G401.6 (cell line): ENCODE data around the gene ELAVL3.
"Not testable (repeated sequence)": the region's sequence is repeated elsewhere in the genome, so short reads cannot be mapped to it uniquely, and the experiment has no call there.

Experiments used
- FAIRE-seq: peaks from 2 replicates; lab custom pipeline; 2012; peaks lifted over from hg19 to GRCh38; lab: Jason Lieb, UNC

The ELAVL3 gene

GRCh38 chr19:11458912-11459311 lies 21.9 kb downstream of the ELAVL3 start:
- FAIRE-seq = not testable (repeated sequence)

DNA sequence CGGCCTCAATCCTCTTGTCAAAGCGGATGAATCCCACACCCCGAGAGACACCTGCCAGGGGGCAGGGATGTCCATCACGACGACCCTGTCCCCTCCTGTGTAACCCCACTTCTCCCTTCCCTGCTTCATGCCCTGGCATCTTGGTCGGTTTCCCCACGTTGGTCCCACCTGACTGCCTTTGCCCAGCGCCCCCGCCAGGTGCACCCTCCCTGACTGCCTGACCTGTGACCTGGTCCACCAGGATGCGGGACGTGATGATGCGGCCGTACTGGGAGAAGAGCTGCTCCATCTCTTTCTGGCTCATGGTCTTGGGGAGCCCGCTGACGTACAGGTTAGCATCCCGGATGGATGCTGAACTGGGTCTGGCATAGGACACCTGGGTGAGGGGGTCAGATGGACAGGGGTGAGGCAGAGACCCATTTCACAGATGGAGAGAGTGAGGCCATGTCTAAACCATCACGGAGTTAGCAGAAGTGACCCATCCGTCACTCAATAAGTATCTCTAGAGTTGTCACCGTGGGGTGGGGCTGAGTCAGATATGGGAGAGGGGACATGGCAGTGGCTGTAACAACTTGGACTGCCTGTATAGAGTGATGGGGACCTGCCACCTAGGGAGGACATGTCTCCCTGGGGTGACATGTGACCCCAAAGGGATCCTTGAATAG lies 22.5 kb downstream of the ELAVL3 start:
- no peak for FAIRE-seq

DNA sequence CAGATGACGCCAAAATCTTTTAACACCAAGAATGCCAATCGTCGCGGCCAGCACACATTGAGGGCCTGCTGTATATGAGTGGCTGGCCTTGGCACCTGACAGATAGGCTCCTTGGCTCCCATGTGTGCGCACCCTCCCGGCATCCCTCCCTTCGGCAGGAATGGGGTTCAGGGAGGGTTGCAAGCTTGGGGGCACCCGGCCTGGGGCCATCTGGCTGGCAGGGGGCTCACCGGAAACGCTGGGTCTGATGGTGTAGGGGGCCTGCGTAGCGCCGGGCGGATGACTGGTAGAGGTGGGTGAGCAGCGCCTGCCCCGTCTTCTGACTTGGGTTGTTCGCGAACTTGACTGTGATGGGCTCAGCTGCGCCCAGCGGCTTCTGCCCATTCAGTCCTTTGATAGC lies 23.0 kb downstream of the ELAVL3 start:
- FAIRE-seq = no peak

DNA sequence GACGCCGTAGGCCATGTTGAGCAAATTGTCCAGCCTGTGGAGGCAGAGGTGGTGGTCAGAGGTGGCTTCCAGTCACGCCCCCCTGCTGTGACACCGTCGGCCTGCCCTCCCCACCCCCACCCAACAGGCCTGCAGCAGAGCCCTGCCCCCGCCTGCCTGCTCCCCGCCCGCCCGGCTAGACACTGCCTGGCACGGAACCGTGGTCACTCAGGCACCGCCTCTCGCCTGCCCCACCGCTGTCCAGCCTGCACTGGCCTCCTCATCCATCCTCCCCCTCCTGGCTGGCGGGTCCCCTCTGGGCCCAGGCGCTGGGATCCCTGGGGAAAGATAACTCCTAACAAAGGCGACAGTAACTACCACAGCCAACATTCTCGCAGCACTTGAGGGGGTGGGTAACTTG lies 23.7 kb downstream of the ELAVL3 start:
- no peak for FAIRE-seq

DNA sequence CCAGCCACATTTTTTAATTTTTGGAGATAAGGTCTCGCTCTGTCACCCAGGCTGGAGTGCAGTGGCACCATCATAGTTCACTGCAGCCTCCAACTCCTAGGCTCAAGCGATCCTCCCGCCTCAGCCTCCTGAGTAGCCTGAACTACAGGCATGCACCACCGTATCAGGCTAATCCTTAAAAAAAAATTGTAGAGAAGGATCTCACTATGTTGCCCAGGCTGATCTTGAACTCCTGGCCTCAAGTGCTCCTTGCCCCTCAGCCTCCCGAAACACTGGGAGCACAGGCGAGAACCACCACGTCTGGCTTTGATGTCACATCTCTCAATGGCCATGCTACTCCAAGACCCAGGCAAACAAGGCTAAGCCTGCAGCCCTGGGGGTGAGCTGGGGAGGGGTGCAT lies 24.2 kb downstream of the ELAVL3 start:
- FAIRE-seq = no peak

DNA sequence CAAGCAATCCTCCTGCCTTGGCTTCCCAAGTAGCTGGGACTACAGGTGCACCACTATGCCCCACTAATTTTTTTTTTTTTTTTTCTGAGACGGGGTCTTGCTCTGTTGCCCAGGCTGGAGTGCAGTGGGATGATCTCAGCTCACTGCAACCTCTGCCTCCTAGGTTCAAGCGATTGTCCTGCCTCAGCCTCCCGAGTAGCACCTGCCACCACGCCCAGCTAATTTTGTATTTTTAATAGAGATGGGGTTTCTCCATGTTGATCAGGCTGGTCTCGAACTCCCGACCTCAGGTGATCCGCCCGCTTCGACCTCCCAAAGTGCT lies 25.7 kb downstream of the ELAVL3 start:
- not testable (repeated sequence) for FAIRE-seq

DNA sequence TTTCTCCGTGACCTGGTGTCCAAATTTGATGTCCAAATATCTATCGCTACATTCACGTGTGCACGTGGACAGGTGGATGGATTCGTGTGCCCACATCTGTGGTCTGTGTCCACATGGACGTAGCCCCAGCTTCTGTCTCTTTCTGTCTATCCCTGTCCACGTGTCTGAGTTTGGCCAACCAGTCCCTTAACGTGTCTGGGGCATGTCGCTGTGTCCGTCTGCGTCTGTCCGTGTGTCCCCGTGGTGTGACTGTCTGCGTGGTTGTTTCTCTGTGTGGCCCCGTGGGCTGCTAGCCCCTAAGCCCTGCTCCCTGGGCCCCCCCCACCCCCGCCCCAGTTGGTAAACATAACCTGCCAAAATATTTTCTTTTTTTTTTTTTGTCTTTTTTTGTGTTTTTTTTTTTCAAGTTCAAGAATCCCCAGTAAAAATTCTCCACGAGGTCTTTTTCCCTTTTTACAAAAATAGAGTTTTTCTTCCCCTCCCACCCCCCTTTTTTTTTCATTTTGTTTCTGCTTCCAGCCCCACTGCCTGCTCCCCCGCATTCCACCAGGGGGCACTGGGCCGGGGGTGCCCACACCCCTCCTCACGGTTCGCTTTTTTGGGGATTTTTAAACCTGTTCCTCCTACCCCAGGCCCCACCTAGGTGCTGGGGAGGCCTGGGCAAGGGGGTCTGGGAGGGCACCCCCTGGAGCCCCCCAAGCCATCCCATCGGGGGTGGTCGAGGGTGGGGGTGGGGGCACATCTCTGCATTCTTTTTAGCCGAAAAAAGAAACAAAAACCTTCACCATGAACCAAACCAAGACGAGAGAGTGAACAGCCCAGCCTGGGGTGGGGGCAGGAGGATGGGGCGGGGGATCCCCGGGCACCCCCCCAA lies 27.1 kb downstream of the ELAVL3 start:
- FAIRE-seq = no peak

DNA sequence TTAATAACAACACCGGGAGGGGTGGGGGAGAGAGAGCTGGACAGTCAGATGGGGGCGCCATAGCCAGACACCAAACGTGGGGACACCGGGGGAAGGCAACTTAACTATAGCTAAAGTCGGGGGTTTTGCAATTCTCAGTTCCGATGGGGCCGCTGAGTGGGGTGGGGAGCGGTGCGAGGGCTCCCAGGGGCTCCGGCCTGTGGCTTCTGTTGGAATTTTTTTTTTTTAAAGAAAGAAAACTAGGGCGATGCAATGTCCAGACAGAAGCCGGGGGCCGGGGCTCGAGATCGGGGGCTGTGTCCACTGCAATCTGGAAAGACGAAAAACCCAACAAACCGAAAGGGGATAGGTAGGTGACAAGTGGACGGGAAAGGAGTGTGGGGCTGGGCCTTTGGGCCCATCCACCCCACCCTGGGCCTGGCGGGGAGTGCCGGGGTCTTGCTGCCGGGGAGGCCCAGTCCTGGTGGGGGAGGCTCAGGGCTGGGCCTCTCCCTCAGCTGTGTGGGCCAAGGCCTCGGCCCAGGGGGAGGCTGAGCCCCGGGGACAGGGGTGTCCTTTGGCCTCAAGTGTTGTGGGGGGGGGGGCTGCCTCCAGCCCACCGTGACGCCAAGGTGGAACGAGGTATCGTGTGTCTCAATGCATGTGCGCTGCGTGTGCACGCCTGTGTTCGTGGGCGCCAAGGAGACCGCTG lies 28.1 kb downstream of the ELAVL3 start:
- FAIRE-seq = no peak

DNA sequence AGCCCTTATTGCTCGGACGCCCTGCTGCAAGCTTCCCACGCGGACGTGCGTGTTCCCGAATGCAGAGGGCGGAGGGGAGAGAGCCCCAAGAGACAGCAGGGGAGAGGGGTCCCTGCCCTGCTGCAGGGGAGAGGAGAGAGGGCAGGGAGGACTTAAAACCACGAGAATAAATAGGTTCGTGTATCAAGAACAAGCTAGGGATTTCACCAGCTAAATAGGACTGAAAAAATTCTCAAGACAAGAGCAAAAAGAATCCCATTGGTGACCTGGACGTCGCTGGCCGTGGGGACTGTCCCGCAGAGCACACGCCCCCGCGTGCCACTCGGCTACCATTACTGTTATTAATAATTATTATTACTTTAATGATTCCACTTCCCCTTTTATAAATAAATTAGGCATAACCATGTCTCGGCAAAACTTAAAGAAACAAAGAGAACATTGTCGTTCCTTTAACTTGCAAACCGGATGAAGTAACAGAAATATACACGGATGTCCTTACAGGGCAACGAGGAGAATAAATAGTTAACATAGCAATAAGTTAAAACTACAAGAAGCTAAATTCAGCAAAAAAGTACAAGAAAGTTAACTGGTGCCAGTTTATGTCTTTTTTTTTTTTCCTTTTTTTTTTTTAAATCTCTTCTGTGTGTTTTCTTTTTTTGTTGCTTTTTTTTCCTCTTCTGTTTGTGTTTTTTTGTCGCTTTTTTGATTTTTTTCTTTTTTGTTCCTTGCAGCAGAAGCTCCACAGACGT lies 28.8 kb downstream of the ELAVL3 start:
- peak; percentile 87 for FAIRE-seq

- FAIRE-seq = peak; percentile 84
Measured at GRCh38 chr19:11451327-11451870, 29.4 kb downstream of the ELAVL3 start.

DNA sequence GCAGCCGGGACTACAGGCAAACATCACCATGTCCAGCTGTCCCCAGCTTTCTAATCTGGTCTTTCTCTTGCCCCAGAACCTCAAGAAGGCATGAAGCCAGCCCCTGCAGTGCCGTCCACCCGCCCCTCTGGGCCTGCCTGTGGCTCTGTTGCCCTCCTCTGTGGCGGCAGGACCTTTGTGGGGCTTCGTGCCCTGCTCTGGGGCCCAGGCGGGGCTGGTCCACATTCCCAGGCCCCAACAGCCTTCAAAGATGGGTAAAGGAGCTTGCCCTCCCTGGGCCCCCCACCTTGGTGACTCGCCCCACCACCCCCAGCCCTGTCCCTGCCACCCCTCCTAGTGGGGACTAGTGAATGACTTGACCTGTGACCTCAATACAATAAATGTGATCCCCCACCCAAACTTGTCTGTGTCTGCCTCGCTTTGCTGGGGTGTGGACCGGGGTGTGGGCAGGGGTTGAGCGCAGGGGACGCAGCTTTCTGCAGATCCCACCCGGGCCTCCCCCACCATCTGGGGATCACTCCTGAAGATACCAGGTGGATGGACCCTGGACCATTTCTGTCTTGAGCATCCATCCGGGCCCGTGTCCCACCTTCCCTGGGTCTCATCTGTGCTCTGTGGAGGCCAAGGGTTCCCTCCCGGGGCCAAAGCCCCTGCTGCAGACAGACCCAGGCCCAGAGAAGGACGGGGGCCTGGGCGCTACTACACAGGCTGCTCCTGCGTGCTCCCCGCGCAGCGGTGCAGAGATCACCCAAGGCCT lies 30.1 kb downstream of the ELAVL3 start:
- no peak for FAIRE-seq

DNA sequence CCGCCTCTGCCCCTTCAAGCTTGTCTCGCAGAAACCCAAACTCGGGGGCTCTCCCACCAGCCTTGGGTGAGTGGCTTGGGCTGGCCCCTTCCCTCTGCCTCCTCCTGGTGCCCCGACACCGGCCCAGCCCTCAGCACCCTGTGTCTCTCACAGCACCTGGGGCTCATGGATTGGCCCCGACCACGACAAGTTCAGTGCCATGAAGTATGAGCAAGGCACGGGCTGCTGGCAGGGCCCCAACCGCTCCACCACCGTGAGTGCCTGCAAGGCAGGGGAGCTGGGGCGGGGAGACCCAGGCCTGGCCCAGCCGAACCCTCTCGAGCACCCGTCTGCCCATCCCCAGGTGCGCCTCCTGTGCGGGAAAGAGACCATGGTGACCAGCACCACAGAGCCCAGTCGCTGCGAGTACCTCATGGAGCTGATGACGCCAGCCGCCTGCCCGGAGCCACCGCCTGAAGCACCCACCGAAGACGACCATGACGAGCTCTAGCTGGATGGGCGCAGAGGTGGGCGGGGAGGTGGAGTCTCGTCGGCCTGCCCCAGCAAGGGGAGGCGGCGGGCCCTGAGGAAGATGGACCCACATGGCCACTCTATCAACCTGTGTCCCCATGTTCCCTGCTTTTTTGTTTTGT lies 31.8 kb downstream of the ELAVL3 start:
- no peak for FAIRE-seq

- FAIRE-seq = no peak
Measured at GRCh38 chr19:11448410-11448809, 32.4 kb downstream of the ELAVL3 start.

GRCh38 chr19:11447347-11448262 lies 33.2 kb downstream of the ELAVL3 start:
- FAIRE-seq = no peak

DNA sequence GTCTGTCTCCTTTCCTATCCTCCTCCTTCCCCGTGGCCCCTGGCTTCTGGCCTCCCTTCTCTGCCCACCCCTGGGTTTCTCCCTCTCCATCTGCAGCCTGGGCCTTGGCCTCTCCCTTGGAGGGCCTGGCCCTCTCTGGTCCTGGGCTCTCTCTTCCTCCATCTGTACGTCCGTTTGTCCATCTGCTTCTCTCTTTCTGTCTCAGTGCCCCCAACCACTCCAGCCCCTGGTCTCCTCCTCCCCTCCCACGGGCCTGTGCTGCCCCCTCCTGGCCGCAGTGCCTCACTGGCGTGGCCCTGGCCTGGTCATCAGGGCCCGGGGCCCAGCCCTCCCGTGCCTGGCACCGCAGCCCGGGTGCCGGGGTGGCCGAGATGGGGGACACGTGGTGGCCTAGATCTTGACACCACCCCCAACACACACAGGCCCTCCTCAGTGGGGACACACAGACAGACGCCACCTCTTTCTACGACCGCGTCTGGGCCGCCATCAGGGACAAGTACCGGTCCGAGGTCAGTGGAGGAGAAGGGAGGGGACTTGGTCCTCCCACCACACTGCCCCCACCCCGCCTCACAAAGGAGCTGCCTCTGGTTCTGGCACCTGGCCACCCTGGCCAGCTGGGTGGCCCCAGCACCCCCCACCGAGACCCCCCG lies 34.1 kb downstream of the ELAVL3 start:
- no peak for FAIRE-seq

- FAIRE-seq = no peak
Measured at GRCh38 chr19:11446271-11446651, 34.6 kb downstream of the ELAVL3 start.

DNA sequence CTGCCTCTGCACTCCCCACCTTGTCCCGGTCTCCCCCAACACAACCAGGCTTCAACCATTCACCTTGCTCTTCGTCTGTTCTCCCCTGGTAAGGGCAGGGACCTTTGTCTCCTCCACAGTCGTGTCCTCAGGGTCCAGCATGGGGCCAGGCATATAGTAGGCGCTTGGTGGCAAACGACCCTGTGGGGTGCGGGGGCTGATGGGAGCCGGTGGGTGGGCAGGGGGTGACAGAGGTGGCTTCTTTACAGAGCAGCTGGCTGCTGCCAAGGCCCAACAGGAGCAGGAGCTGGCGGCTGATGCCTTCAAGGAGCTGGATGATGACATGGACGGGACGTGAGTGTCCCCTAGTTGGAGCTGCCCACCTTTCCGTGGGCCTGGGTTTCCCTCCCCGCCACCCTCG lies 35.7 kb downstream of the ELAVL3 start:
- FAIRE-seq = no peak

DNA sequence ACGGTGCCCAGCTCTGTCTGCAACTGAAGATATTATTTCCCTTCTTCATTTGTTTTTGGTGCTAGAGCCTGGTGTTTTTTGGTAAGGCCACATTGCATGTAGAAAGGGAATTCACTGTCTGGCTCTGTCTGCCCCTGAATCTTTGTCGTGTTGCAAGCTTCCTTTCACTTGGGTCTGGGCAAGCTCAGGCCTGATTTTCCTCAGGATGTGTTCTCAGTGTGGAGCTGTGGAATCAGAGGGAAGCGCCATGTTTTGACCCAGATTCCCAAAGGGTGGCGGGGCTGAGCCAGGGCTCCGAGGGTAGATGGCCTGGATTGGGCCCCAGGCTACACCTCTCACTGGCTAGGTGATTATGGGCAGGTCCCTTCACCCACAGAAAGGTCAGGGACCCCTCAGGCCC lies 36.8 kb downstream of the ELAVL3 start:
- no peak for FAIRE-seq

GRCh38 chr19:11437955-11438354 lies 42.9 kb downstream of the ELAVL3 start:
- no peak for FAIRE-seq
